ENCODE data around the gene GJA4. TPM values are rescaled to one million over a fixed set of nuclear protein-coding genes. Genes with fewer than 3 reads are reported as not detected.

The GJA4 gene
- total RNA-seq, 3 donors from 2014 or later (not counting 1 experiment from before 2014, with no cell fraction given), result not detected

DNA sequence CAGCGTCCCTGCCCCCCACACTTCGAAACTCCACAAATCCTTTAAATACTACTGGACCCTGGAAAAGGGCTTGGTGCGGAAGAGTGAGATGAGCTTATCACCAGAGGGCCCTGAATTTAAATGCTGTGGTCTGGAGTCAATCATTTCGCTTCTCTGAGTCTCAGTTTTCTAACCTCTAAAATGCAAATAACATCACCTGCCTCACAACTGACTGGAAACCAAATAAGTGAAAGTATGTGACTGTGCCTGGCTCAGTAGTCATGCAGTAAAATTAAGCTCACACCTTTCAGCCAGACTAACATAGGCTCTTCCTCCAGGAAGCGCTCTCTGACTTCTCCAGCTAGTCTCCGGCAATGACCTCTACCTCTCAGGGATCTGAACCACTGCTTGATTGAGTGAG lies 4.2 kb downstream of the GJA4 start:
- Mint-ChIP-seq H3K4me1 (peaks cover 5 to 7% of the 10 kb centered on the region in 2 donors), H3K4me3 (no peak overlapping the region), H3K27ac (no peak overlapping the region), H3K9me3 (no peaks in the 10 kb centered on the region), H3K36me3 (no peaks in the 10 kb centered on the region), H3K27me3 (ENCODE audit: low read depth in 2 of 2) (peaks cover 3 to 5% of the 10 kb centered on the region in 2 donors)
- ATAC-seq (no peak), DNase-seq (no peak)
- Histone ChIP-seq H3K9me3 (ENCODE audit: control insufficient read depth, insufficient read depth, low read length) (no peaks in the 10 kb centered on the region), H3K4me1 (ENCODE audit: control insufficient read depth, insufficient read depth, low read length) (peaks cover 5% of the 10 kb centered on the region), H3K27me3 (ENCODE audit: control insufficient read depth, insufficient read depth, low read length) (peaks cover 3% of the 10 kb centered on the region), H3K27ac (ENCODE audit: low read length) (no peak overlapping the region), H3K36me3 (ENCODE audit: control insufficient read depth, insufficient read depth, low read length) (no peaks in the 10 kb centered on the region), H3K4me3 (ENCODE audit: low read length) (no peak overlapping the region)
- TF ChIP-seq, protein P1, sequence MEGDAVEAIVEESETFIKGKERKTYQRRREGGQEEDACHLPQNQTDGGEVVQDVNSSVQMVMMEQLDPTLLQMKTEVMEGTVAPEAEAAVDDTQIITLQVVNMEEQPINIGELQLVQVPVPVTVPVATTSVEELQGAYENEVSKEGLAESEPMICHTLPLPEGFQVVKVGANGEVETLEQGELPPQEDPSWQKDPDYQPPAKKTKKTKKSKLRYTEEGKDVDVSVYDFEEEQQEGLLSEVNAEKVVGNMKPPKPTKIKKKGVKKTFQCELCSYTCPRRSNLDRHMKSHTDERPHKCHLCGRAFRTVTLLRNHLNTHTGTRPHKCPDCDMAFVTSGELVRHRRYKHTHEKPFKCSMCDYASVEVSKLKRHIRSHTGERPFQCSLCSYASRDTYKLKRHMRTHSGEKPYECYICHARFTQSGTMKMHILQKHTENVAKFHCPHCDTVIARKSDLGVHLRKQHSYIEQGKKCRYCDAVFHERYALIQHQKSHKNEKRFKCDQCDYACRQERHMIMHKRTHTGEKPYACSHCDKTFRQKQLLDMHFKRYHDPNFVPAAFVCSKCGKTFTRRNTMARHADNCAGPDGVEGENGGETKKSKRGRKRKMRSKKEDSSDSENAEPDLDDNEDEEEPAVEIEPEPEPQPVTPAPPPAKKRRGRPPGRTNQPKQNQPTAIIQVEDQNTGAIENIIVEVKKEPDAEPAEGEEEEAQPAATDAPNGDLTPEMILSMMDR (IDR thresholded peaks at IDR 0.05), result no peak
- WGBS (ENCODE audit: insufficient coverage), result 75% methylated on average over 6 of the region's 6 CpGs
- intact Hi-C loops (cut with micrococcal nuclease), result no loop called here

DNA sequence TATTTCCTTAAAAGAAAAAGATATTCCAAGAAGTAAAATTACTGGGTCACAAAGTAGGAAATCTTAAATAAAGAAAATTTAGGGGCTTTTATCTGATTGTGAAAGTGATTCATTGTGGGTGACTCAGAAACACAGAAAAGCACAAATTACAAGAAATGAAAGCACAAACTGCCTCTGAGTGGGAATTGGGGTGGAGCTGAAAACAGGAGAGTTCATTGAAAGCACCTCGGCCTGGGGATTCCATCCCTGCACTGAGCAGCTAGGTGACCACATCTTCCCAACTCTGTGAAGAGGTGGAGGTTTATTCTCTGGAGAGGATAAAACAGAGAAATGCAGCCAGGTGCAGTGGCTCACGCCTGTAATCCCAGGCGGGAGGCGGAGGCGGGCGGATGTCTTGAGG lies 7.4 kb downstream of the GJA4 start:
- H3K27ac ChIP-seq (ENCODE audit: low read length), result no peak overlapping the region
- Mint-ChIP-seq H3K4me1 (no peaks in the 10 kb centered on the region), H3K27me3 (ENCODE audit: low read depth in 2 of 2) (no peaks in the 10 kb centered on the region), H3K4me3 (no peak overlapping the region), H3K27ac (no peak overlapping the region), H3K9me3 (peaks cover 0 to 4% of the 10 kb centered on the region in 2 donors), H3K36me3 (no peaks in the 10 kb centered on the region)
- no peak for DNase-seq
- H3K4me1 ChIP-seq (ENCODE audit: control insufficient read depth, insufficient read depth, low read length), result no peaks in the 10 kb centered on the region
- H3K27me3 ChIP-seq (ENCODE audit: control insufficient read depth, insufficient read depth, low read length), result no peaks in the 10 kb centered on the region
- TF ChIP-seq, protein P1 (IDR thresholded peaks at IDR 0.05), result no peak
- intact Hi-C loops (cut with micrococcal nuclease), result no loop called here
- H3K4me3 ChIP-seq (ENCODE audit: low read length), result no peak overlapping the region
- H3K9me3 ChIP-seq (ENCODE audit: control insufficient read depth, insufficient read depth, low read length), result no peaks in the 10 kb centered on the region
- no peak for ATAC-seq
- 77% methylated on average over 6 of the region's 6 CpGs for WGBS (ENCODE audit: insufficient coverage)
- H3K36me3 ChIP-seq (ENCODE audit: control insufficient read depth, insufficient read depth, low read length), result no peaks in the 10 kb centered on the region

DNA sequence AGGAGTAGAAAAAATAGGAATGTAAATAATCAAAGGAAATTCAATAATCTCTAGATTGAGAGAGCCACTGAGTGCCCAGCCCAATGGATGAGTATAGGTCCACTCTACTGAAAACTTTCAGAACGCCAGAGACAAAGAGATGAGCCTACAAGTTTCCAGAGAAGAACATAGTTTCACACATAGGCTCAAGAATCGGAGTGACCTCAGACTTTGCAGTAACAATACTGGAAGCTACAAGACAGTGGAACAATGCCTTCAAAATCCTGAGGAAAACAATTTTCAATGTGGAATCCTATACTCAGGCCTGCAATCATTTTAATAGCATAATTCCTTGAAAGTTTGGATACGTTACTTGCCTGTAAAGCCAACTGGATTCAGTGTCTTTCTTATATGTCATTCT lies 11.0 kb downstream of the GJA4 start:
- Mint-ChIP-seq H3K4me1 (no peaks in the 10 kb centered on the region), H3K4me3 (no peak overlapping the region), H3K27ac (no peak overlapping the region), H3K9me3 (peaks cover 0 to 4% of the 10 kb centered on the region in 2 donors), H3K36me3 (no peaks in the 10 kb centered on the region), H3K27me3 (ENCODE audit: low read depth in 2 of 2) (no peaks in the 10 kb centered on the region)
- TF ChIP-seq, protein P1 (IDR thresholded peaks at IDR 0.05), result no peak
- no peaks in the 10 kb centered on the region for H3K4me1 ChIP-seq (ENCODE audit: control insufficient read depth, insufficient read depth, low read length)
- DNase-seq, result no peak
- no peak overlapping the region for H3K4me3 ChIP-seq (ENCODE audit: low read length)
- no peaks in the 10 kb centered on the region for H3K9me3 ChIP-seq (ENCODE audit: control insufficient read depth, insufficient read depth, low read length)
- no peaks in the 10 kb centered on the region for H3K36me3 ChIP-seq (ENCODE audit: control insufficient read depth, insufficient read depth, low read length)
- no peaks in the 10 kb centered on the region for H3K27me3 ChIP-seq (ENCODE audit: control insufficient read depth, insufficient read depth, low read length)
- 97% methylated on average over 3 of the region's 3 CpGs for WGBS (ENCODE audit: insufficient coverage)
- ATAC-seq, result no peak
- no peak overlapping the region for H3K27ac ChIP-seq (ENCODE audit: low read length)
- intact Hi-C loops (cut with micrococcal nuclease), result no loop called here

DNA sequence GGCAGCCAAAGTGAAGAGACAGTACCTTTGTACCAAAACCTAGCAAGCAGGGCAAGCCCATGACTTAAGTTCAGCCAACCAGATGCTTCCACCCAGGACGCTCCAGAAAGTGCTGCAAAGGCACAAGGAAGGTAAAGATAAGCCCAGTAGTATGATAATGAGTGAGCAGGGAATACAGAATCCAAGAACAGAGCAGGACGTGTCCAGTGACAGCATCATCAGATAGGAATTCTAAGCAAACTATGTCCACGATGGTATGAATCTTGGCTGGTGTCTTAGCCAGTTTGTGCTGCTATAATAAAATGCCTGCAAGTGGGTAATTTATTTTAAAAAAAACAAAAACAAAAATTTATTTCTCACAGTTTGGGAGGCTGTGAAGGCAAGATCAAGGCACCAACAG lies 13.6 kb downstream of the GJA4 start:
- Mint-ChIP-seq H3K27ac (no peak overlapping the region), H3K9me3 (peaks cover 2 to 4% of the 10 kb centered on the region in 2 donors), H3K36me3 (peaks cover 7% of the 10 kb centered on the region), H3K27me3 (ENCODE audit: low read depth in 2 of 2) (no peaks in the 10 kb centered on the region), H3K4me1 (peaks cover 0 to 4% of the 10 kb centered on the region in 2 donors), H3K4me3 (no peak overlapping the region)
- H3K27ac ChIP-seq (ENCODE audit: low read length), result no peak overlapping the region
- no peaks in the 10 kb centered on the region for H3K27me3 ChIP-seq (ENCODE audit: control insufficient read depth, insufficient read depth, low read length)
- H3K36me3 ChIP-seq (ENCODE audit: control insufficient read depth, insufficient read depth, low read length), result no peaks in the 10 kb centered on the region
- no peak for DNase-seq
- no peaks in the 10 kb centered on the region for H3K4me1 ChIP-seq (ENCODE audit: control insufficient read depth, insufficient read depth, low read length)
- WGBS (ENCODE audit: insufficient coverage), result 83% methylated on average over 3 of the region's 3 CpGs
- TF ChIP-seq, protein P1 (IDR thresholded peaks at IDR 0.05), result no peak
- intact Hi-C loops (cut with micrococcal nuclease), result no loop called here
- ATAC-seq, result no peak
- H3K4me3 ChIP-seq (ENCODE audit: low read length), result no peak overlapping the region
- H3K9me3 ChIP-seq (ENCODE audit: control insufficient read depth, insufficient read depth, low read length), result no peaks in the 10 kb centered on the region
